22Rv1 (cell line): ENCODE results near the gene ZNF407.

Experiments used
- CTCF ChIP-seq: fragments of 450-650 bp; IDR thresholded peaks from 2 replicates; pipeline ENCODE4 v1.5.1; 2017; ENCODE audit warnings: mild to moderate bottlenecking
- ZFX ChIP-seq: fragments of 450-650 bp; IDR thresholded peaks from 2 replicates; pipeline ENCODE4 v1.6.1; 2017; ENCODE audit warnings: antibody characterized with exemption, borderline replicate concordance

DNA sequence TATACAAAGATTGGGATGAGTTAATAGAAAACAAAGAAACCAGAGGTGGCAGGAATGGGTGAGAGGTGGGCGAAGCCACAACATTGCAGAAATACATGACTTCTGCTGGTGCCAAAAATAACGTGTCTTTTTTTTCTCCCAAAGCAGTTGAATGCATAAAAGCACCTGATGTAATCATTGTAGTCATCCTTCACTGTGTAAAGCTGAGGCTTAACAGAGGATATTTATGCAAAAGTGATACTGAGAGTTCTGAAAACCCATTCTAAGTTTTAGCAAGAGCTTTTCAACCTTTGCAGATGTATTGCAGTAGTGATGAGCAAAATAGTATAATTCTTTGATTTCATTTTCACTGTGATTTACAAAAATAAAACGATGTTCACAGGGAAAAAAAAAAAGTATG, 438.3 kb downstream of the ZNF407 start:
- TF ChIP-seq CTCF (no peak), ZFX (no peak)
